Measurements from ENCODE around the gene ATL2.

DNA sequence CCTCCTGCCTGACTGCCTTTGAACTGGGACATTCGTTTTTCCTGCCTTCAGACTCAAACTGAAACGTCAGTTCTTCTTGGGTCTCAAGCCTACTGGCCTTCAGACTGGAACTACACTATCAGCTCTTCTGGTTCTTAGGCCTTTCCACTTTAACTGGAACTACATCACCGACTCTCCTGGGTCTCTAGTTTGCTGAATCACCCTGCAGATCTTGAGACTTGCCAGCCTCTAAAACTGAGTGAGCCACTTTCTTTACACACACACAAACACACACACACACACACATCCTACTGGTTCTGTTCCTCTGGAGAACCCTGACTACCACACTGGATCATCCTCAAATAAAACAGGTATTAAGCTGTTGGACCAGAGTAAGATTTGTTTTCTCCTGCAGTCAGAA, 46.7 kb upstream of the ATL2 start:
- TF ChIP-seq TARDBP (IDR thresholded peaks at IDR 0.05): no peak
- no peak for TF ChIP-seq PKNOX1 (IDR thresholded peaks at IDR 0.05)
- TF ChIP-seq FOXK2 (IDR thresholded peaks at IDR 0.05): no peak
- no peak for TF ChIP-seq SP1 (IDR thresholded peaks at IDR 0.05)
- no peak for TF ChIP-seq ELF4 (IDR thresholded peaks at IDR 0.05)
- no peak for TF ChIP-seq ARNT (IDR thresholded peaks at IDR 0.05)
- no peak for TF ChIP-seq HDGF (IDR thresholded peaks at IDR 0.05; ENCODE audit: borderline replicate concordance)
- TF ChIP-seq LEF1 (IDR thresholded peaks at IDR 0.05; ENCODE audit: borderline replicate concordance): no peak
- TF ChIP-seq NFRKB (IDR thresholded peaks at IDR 0.05): no peak
- TF ChIP-seq BHLHE40 (IDR thresholded peaks at IDR 0.05; ENCODE audit: borderline replicate concordance): no peak
- TF ChIP-seq FOXM1 (IDR thresholded peaks at IDR 0.05; ENCODE audit: borderline replicate concordance): no peak
- no peak for TF ChIP-seq FOXA1 (IDR thresholded peaks at IDR 0.05)
- TF ChIP-seq SUZ12 (IDR thresholded peaks at IDR 0.05): no peak
- TF ChIP-seq L3MBTL2 (conservative IDR thresholded peaks at IDR 0.05): no peak

Data from HEK293T (cell line).